CD4-positive, alpha-beta T cell treated with Interferon alpha-2 for 1 hour (primary cell): ENCODE results near the gene DSG2.

Source experiments
- DNase-seq, 2 donors: peaks; one replicate each; pipeline ENCODE4 v3.0.0-alpha.2; 2020 to 2022

The DSG2 gene

DNA sequence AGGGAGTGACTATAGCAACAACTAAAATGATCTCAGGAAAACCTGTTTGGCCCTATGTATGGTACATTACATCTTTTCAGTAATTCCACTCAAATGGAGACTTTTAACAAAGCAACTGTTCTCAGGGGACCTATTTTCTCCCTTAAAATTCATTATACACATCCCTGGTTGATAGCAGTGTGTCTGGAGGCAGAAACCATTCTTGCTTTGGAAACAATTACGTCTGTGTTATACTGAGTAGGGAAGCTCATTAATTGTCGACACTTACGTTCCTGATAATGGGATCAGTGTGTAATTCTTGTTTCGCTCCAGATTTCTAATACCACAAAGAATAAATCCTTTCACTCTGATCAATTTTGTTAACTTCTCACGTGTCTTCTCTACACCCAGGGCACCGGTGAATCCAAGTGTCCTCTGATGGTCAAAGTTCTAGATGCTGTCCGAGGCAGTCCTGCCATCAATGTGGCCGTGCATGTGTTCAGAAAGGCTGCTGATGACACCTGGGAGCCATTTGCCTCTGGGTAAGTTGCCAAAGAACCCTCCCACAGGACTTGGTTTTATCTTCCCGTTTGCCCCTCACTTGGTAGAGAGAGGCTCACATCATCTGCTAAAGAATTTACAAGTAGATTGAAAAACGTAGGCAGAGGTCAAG lies 94.7 kb downstream of the DSG2 start:
- no peak for DNase-seq

DNA sequence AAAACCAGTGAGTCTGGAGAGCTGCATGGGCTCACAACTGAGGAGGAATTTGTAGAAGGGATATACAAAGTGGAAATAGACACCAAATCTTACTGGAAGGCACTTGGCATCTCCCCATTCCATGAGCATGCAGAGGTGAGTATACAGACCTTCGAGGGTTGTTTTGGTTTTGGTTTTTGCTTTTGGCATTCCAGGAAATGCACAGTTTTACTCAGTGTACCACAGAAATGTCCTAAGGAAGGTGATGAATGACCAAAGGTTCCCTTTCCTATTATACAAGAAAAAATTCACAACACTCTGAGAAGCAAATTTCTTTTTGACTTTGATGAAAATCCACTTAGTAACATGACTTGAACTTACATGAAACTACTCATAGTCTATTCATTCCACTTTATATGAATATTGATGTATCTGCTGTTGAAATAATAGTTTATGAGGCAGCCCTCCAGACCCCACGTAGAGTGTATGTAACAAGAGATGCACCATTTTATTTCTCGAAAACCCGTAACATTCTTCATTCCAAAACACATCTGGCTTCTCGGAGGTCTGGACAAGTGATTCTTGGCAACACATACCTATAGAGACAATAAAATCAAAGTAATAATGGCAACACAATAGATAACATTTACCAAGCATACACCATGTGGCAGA lies 97.3 kb downstream of the DSG2 start:
- no peak for DNase-seq

DNA sequence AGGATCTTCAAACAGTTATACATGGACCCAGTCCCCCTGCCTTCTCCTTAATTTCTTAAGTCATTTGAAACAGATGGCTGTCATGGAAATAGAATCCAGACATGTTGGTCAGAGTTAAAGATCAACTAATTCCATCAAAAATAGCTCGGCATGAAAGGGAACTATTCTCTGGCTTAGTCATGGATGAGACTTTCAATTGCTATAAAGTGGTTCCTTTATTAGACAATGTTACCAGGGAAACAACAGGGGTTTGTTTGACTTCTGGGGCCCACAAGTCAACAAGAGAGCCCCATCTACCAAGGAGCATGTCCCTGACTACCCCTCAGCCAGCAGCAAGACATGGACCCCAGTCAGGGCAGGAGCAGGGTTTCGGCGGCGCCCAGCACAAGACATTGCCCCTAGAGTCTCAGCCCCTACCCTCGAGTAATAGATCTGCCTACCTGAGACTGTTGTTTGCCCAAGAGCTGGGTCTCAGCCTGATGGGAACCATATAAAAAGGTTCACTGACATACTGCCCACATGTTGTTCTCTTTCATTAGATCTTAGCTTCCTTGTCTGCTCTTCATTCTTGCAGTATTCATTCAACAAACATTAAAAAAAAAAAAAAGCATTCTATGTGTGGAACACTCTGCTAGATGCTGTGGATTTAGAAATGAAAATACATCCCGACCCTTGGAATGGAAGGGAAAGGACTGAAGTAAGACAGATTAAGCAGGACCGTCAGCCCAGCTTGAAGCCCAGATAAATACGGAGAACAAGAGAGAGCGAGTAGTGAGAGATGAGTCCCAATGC lies 98.3 kb downstream of the DSG2 start:
- DNase-seq: no peak

DNA sequence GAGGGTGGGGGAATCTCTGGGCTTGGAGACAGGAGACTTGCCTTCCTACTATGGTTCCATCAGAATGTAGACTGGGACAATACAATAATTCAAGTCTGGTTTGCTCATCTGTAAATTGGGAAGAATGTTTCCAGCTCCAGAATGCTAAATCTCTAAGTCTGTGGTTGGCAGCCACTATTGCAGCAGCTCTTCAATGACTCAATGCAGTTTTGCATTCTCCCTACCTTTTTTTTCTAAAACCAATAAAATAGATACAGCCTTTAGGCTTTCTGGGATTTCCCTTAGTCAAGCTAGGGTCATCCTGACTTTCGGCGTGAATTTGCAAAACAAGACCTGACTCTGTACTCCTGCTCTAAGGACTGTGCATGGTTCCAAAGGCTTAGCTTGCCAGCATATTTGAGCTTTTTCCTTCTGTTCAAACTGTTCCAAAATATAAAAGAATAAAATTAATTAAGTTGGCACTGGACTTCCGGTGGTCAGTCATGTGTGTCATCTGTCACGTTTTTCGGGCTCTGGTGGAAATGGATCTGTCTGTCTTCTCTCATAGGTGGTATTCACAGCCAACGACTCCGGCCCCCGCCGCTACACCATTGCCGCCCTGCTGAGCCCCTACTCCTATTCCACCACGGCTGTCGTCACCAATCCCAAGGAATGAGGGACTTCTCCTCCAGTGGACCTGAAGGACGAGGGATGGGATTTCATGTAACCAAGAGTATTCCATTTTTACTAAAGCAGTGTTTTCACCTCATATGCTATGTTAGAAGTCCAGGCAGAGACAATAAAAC lies 100.2 kb downstream of the DSG2 start:
- DNase-seq: no peak
